Calu3 (cell line): ENCODE measurements around the gene ASTN2. TPM values are rescaled to one million over a fixed set of nuclear protein-coding genes. Genes with fewer than 3 reads are reported as not detected.

ENCODE experiments used
- BruUV-seq: library from RNA; stranded (reverse); fragments of 400-500 nt; replicated peaks from 2 replicates; lab custom pipeline; 2021; lab: Mats Ljungman, UMichigan
- CTCF ChIA-PET: fragments of 300-600 bp; sonication (Branson Sonifier 250); formaldehyde crosslinking; loops from one replicate; lab custom pipeline; 2022; ENCODE audit warnings: antibody characterized with exemption; lab: Charles Lee
- DNase-seq: peaks from one replicate; pipeline ENCODE4 v3.0.0; 2022
- H3K27ac Mint-ChIP-seq: one replicate; pipeline ENCODE4 v1.8.0; 2022; ENCODE audit warnings: mixed read lengths; ENCODE audit not compliant: unreplicated experiment
- H3K27me3 Mint-ChIP-seq: one replicate; pipeline ENCODE4 v1.8.0; 2022; ENCODE audit warnings: mixed read lengths; ENCODE audit not compliant: unreplicated experiment
- H3K36me3 Mint-ChIP-seq: one replicate; pipeline ENCODE4 v1.8.0; 2022; ENCODE audit warnings: mild to moderate bottlenecking, moderate library complexity, mixed read lengths; ENCODE audit not compliant: insufficient read depth, unreplicated experiment
- H3K4me1 Mint-ChIP-seq: one replicate; pipeline ENCODE4 v1.8.0; 2022; ENCODE audit warnings: mild to moderate bottlenecking, low read depth, mixed read lengths; ENCODE audit not compliant: unreplicated experiment
- H3K4me3 Mint-ChIP-seq: one replicate; pipeline ENCODE4 v1.8.0; 2022; ENCODE audit warnings: mild to moderate bottlenecking, low read depth, moderate library complexity, mixed read lengths; ENCODE audit not compliant: unreplicated experiment
- H3K9me3 Mint-ChIP-seq: one replicate; pipeline ENCODE4 v1.8.0; 2022; ENCODE audit warnings: low read depth, mixed read lengths; ENCODE audit not compliant: unreplicated experiment
- intact Hi-C: fragments of 100-400 bp; cut with micrococcal nuclease; formaldehyde crosslinking; loops from one replicate; pipeline ENCODE4 v1.10.0; 2022; ENCODE audit not compliant: unreplicated experiment
- total RNA-seq: library from RNA; stranded (reverse); gene quantifications from 2 replicates; pipeline ENCODE4 v1.2.3, GENCODE V29; 2022
- TF ChIP-seq, protein P1 (sequence below): fragments of 200-600 bp; IDR thresholded peaks from one replicate; pipeline ENCODE4 v1.8.0; 2022; ENCODE audit warnings: antibody characterized with exemption; ENCODE audit not compliant: unreplicated experiment

The ASTN2 gene
- total RNA-seq, 1 experiment from 2014 or later = 1.7 TPM

DNA sequence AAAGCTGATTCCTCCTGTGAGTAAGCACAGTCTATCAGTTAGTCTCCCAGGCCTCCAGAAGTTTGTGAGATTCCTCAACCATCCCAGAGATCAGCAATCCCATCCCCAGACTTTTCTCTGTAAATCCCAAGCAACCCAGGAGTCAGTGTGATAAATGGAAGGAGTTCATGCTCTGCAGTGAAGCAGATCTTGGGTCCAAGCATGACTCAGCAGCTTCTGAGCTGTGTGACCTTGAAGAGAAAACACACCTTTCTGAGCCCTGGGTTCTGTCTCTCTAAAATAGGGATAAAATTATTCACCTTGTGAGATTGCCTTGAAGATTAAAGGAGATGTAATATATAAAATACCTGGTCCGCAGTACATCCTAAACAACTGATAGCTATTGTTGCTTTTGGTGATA, 318.7 kb downstream of the ASTN2 start:
- CTCF ChIA-PET = interaction anchor here (0.6 kb wide), 1 partner anchor 91 kb away, joined by 6 read pairs; no protein-coding TSS in a partner anchor
- Mint-ChIP-seq H3K27ac (no peak overlapping the region), H3K9me3 (peaks cover 6% of the 10 kb centered on the region), H3K27me3 (no peaks in the 10 kb centered on the region), H3K36me3 (no peaks in the 10 kb centered on the region), H3K4me1 (no peaks in the 10 kb centered on the region), H3K4me3 (no peak overlapping the region)
- no peak for DNase-seq
- BruUV-seq = no TSS peak
- intact Hi-C loops = no loop called here
- TF ChIP-seq, protein P1, sequence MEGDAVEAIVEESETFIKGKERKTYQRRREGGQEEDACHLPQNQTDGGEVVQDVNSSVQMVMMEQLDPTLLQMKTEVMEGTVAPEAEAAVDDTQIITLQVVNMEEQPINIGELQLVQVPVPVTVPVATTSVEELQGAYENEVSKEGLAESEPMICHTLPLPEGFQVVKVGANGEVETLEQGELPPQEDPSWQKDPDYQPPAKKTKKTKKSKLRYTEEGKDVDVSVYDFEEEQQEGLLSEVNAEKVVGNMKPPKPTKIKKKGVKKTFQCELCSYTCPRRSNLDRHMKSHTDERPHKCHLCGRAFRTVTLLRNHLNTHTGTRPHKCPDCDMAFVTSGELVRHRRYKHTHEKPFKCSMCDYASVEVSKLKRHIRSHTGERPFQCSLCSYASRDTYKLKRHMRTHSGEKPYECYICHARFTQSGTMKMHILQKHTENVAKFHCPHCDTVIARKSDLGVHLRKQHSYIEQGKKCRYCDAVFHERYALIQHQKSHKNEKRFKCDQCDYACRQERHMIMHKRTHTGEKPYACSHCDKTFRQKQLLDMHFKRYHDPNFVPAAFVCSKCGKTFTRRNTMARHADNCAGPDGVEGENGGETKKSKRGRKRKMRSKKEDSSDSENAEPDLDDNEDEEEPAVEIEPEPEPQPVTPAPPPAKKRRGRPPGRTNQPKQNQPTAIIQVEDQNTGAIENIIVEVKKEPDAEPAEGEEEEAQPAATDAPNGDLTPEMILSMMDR = no peak

DNA sequence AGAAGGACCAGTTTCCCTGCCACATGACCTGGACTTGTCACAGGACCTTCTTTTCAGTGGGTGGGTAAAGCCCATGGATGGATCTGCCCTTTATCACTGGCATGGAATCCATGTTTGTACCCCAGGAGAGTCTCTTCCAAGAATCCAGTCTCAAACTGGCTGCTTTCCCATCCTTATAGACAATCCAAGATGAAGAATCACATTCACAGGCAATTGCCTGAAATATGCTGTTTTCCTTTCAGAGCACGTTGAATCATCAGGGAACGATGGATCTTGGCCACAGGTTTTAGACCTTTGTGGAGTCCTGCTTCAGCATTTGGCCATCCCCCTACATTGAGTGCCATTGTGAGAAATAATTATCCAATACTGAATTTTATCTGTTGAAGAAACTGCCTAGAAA, 319.8 kb downstream of the ASTN2 start:
- Mint-ChIP-seq H3K36me3 (no peaks in the 10 kb centered on the region), H3K9me3 (peaks cover 6% of the 10 kb centered on the region), H3K27ac (no peak overlapping the region), H3K4me3 (no peak overlapping the region), H3K4me1 (no peaks in the 10 kb centered on the region), H3K27me3 (no peaks in the 10 kb centered on the region)
- CTCF ChIA-PET = no interaction called here
- intact Hi-C loops = no loop called here
- no peak for DNase-seq
- BruUV-seq = no TSS peak
- TF ChIP-seq, protein P1 = no peak

DNA sequence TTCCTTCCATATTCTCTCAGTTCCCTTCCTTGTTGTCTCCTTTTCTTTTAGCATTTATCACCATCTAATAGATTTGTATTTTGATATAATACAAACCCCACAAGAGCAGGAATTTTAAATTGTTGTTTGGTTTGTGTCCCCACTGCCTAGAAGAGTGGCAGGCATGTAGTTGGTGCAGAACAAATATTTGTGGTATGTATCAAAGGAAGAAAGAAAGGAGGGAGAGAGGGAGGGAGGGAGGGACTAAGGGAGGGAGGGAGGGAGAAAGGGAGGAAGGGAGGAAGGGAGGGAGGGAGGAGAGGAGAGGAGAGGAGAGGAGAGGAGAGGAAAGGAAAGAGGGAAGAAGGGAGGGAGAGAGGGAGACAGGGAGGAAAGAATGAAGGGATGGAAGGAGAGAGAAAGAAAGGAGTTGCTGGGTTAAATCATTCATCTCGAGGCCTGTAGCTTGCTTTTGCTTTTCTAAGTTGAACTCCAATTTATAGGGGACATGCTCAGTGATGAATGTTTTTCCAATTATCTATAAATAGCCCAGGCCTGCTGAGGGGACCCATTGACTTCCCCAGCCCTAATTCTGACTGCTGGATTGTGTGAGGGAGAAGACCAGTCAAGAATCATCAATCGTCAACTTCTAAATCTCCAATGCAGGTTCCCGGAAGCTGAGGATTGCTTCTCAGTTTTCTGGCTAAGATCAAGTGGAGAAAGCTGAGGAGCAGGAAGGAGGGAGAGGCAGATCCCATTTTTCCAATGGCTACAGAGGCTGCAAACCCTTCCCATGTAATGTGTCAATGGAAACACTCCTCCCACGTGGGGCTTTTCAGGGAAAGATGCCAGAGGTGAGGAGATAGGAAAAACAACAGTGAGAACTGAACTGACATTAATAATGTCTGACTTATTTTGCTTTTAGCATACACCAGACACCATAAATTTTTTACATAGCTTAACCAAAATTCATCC, 320.7 kb downstream of the ASTN2 start:
- no peaks in the 10 kb centered on the region for H3K27me3 Mint-ChIP-seq
- H3K36me3 Mint-ChIP-seq = no peaks in the 10 kb centered on the region
- intact Hi-C loops = no loop called here
- no peak for DNase-seq
- TF ChIP-seq, protein P1 = no peak
- CTCF ChIA-PET = no interaction called here
- H3K27ac Mint-ChIP-seq = no peak overlapping the region
- peaks cover 4% of the 10 kb centered on the region for H3K9me3 Mint-ChIP-seq
- H3K4me1 Mint-ChIP-seq = no peaks in the 10 kb centered on the region
- no TSS peak for BruUV-seq
- H3K4me3 Mint-ChIP-seq = no peak overlapping the region

DNA sequence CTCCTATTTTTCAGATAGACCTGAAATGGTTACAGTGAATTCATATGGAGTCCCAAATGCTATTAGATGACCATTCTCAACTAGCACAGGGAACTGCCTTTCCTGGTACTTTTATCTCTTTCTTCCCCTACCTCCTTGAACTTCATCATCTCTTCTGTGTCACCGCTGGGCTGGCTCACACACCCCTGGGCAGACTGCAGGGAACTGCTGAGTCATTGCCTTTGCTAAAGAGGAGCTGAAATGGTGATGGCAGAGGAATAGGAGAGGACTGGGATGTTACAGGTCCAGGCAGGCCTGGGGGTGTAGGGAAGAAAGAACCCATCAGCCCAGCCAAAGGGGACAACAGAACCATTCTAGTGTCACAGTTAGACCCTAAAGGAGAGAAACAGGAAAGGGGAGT, 322.3 kb downstream of the ASTN2 start:
- no peak for DNase-seq
- no peaks in the 10 kb centered on the region for H3K27me3 Mint-ChIP-seq
- H3K4me1 Mint-ChIP-seq = no peaks in the 10 kb centered on the region
- no peak overlapping the region for H3K4me3 Mint-ChIP-seq
- intact Hi-C loops = no loop called here
- H3K9me3 Mint-ChIP-seq = peaks cover 4% of the 10 kb centered on the region
- TF ChIP-seq, protein P1 = no peak
- H3K27ac Mint-ChIP-seq = no peak overlapping the region
- BruUV-seq = no TSS peak
- CTCF ChIA-PET = no interaction called here
- H3K36me3 Mint-ChIP-seq = no peaks in the 10 kb centered on the region
